ENCODE data around the gene PEX7.
"Not testable (repeated sequence)": the region's sequence is repeated elsewhere in the genome, so short reads cannot be mapped to it uniquely, and the experiment has no call there.

Gene PEX7

DNA sequence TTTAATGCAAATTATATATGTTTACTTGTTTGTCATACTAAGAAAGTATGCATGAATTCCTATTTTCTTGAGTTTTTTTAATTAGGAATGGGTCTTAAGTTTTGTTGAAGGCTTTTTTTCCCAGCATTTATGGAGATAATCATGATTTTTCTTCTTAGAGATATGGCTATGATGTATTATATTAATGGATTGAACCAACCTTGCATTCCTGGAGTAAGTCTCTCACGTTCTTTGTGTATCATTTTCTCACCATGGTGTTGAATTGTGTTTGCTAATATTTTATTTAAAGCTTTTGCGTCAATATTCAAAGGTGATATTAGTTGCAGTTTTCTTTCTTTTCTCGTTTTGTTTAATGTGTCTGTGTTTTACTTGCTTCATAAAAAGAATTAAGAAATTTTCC lies 51.4 kb downstream of the PEX7 start:
- Histone ChIP-seq H3K23ac (ENCODE audit: low read length) (no peak overlapping the region), H2BK120ac (ENCODE audit: low read depth, low read length) (no peak overlapping the region), H3K27ac (ENCODE audit: low read depth, low read length) (no peak overlapping the region), H4K8ac (ENCODE audit: low read depth, low read length) (no peak overlapping the region), H3K4me3 (ENCODE audit: low read length) (no peak overlapping the region), H3K4me2 (ENCODE audit: low read length) (no peak overlapping the region), H3K36me3 (ENCODE audit: control insufficient read depth, insufficient read depth, low read length) (no peaks in the 10 kb centered on the region), H4K5ac (ENCODE audit: low read length) (no peak overlapping the region), H2AK5ac (ENCODE audit: low read length) (no peak overlapping the region), H3K79me1 (ENCODE audit: low read length) (no peaks in the 10 kb centered on the region), H3K4ac (ENCODE audit: low read depth, low read length) (no peak overlapping the region), H3K18ac (ENCODE audit: low read length) (no peak overlapping the region), H3K79me2 (ENCODE audit: control insufficient read depth, insufficient read depth, low read length) (no peaks in the 10 kb centered on the region), H3K27me3 (ENCODE audit: insufficient read depth, low read length, poor library complexity) (no peaks in the 10 kb centered on the region), H3K9ac (ENCODE audit: low read length) (no peak overlapping the region), H3K4me1 (ENCODE audit: control insufficient read depth, low read depth, low read length) (no peaks in the 10 kb centered on the region), H2BK5ac (ENCODE audit: low read length) (no peak overlapping the region), H2BK15ac (replicated peaks; ENCODE audit: low read depth) (no peak overlapping the region), H3K56ac (ENCODE audit: low read length) (no peak overlapping the region)
- no CpG with 5 or more reads among the region's 3 CpGs for WGBS (ENCODE audit: extremely low coverage, insufficient coverage, low lambda C conversion rate)
- peak; percentile 14 for DNase-seq

GRCh38 chr6:136876469-136876868 lies 54.1 kb downstream of the PEX7 start:
- H4K5ac ChIP-seq (ENCODE audit: low read length); H3K79me1 ChIP-seq (ENCODE audit: low read length); H2AK5ac ChIP-seq (ENCODE audit: low read length); H2BK5ac ChIP-seq (ENCODE audit: low read length); H3K27me3 ChIP-seq (ENCODE audit: insufficient read depth, low read length, poor library complexity); H3K4me1 ChIP-seq (ENCODE audit: control insufficient read depth, low read depth, low read length); H3K4me2 ChIP-seq (ENCODE audit: low read length); H3K79me2 ChIP-seq (ENCODE audit: control insufficient read depth, insufficient read depth, low read length); H3K56ac ChIP-seq (ENCODE audit: low read length); H3K4me3 ChIP-seq (ENCODE audit: low read length); H2BK120ac ChIP-seq (ENCODE audit: low read depth, low read length); H3K4ac ChIP-seq (ENCODE audit: low read depth, low read length); H2BK15ac ChIP-seq (replicated peaks; ENCODE audit: low read depth); H3K9ac ChIP-seq (ENCODE audit: low read length); H3K36me3 ChIP-seq (ENCODE audit: control insufficient read depth, insufficient read depth, low read length); H3K23ac ChIP-seq (ENCODE audit: low read length); H4K8ac ChIP-seq (ENCODE audit: low read depth, low read length); DNase-seq; H3K27ac ChIP-seq (ENCODE audit: low read depth, low read length); H3K18ac ChIP-seq (ENCODE audit: low read length): not testable (repeated sequence)
- no CpG with 5 or more reads among the region's 4 CpGs for WGBS (ENCODE audit: extremely low coverage, insufficient coverage, low lambda C conversion rate)

DNA sequence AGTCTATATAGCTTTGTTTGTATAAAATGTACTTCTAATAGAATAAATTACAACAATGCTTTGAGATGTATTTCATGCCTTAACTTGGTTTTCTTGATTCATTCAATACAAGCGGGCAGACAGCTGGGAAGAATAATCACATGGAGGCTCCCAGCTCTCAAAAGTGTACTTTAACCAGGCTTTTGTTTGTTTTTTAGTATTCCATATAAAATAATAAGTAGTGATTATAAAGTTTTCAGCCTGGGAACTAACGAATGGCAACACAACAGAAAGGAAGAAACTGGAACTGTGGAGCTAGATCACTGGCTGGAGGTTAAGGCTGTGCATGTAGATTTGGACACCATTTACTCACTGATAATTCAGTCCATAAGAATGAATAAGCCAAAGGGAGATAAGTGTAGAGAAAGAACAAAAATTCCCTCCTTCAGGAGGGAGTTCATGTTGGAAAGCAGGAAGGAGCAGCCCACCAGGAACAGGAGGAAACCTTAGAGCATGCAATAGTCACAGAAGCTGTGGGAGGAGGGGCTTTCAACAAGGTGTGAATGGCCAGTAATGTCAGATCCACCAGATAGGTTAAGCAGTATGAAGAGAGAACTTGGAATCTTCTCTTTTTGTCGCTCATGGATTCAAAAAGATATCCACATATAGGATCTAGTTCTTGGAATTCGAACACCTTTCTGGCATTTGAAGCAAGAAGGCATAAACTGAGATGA lies 58.5 kb downstream of the PEX7 start:
- H3K4me3 ChIP-seq (ENCODE audit: low read length), result no peak overlapping the region
- no peak overlapping the region for H2BK5ac ChIP-seq (ENCODE audit: low read length)
- H3K56ac ChIP-seq (ENCODE audit: low read length), result no peak overlapping the region

GRCh38 chr6:136886091-136886490 lies 63.7 kb downstream of the PEX7 start:
- H3K9ac ChIP-seq (ENCODE audit: low read length), result no peak overlapping the region
- H3K79me2 ChIP-seq (ENCODE audit: control insufficient read depth, insufficient read depth, low read length), result no peaks in the 10 kb centered on the region
- DNase-seq, result no peak
- no peak overlapping the region for H3K4me2 ChIP-seq (ENCODE audit: low read length)
- no peak overlapping the region for H2BK120ac ChIP-seq (ENCODE audit: low read depth, low read length)
- no peak overlapping the region for H3K23ac ChIP-seq (ENCODE audit: low read length)
- no peaks in the 10 kb centered on the region for H3K79me1 ChIP-seq (ENCODE audit: low read length)
- H3K4me1 ChIP-seq (ENCODE audit: control insufficient read depth, low read depth, low read length), result peaks cover 2% of the 10 kb centered on the region
- H3K18ac ChIP-seq (ENCODE audit: low read length), result no peak overlapping the region
- no peak overlapping the region for H3K4me3 ChIP-seq (ENCODE audit: low read length)
- H4K8ac ChIP-seq (ENCODE audit: low read depth, low read length), result no peak overlapping the region
- no peak overlapping the region for H3K56ac ChIP-seq (ENCODE audit: low read length)
- no peaks in the 10 kb centered on the region for H3K36me3 ChIP-seq (ENCODE audit: control insufficient read depth, insufficient read depth, low read length)
- WGBS (ENCODE audit: extremely low coverage, insufficient coverage, low lambda C conversion rate), result no CpG with 5 or more reads among the region's 3 CpGs
- H3K4ac ChIP-seq (ENCODE audit: low read depth, low read length), result no peak overlapping the region
- no peak overlapping the region for H2BK5ac ChIP-seq (ENCODE audit: low read length)
- H3K27me3 ChIP-seq (ENCODE audit: insufficient read depth, low read length, poor library complexity), result no peaks in the 10 kb centered on the region
- H3K27ac ChIP-seq (ENCODE audit: low read depth, low read length), result no peak overlapping the region
- H2BK15ac ChIP-seq (replicated peaks; ENCODE audit: low read depth), result no peak overlapping the region
- H2AK5ac ChIP-seq (ENCODE audit: low read length), result no peak overlapping the region
- no peak overlapping the region for H4K5ac ChIP-seq (ENCODE audit: low read length)

More for the DNA sequence above, 58.5 kb downstream of the PEX7 start:
- WGBS (ENCODE audit: extremely low coverage, insufficient coverage, low lambda C conversion rate), result no CpG with 5 or more reads among the region's 4 CpGs
- no peak overlapping the region for H3K23ac ChIP-seq (ENCODE audit: low read length)
- H3K79me2 ChIP-seq (ENCODE audit: control insufficient read depth, insufficient read depth, low read length), result no peaks in the 10 kb centered on the region
- H3K4ac ChIP-seq (ENCODE audit: low read depth, low read length), result no peak overlapping the region
- DNase-seq, result peak; percentile 80
- peak overlapping the region; percentile 17 for H3K27ac ChIP-seq (ENCODE audit: low read depth, low read length)
- H3K4me2 ChIP-seq (ENCODE audit: low read length), result no peak overlapping the region
- H2AK5ac ChIP-seq (ENCODE audit: low read length), result no peak overlapping the region
- H3K18ac ChIP-seq (ENCODE audit: low read length), result no peak overlapping the region
- H3K27me3 ChIP-seq (ENCODE audit: insufficient read depth, low read length, poor library complexity), result no peaks in the 10 kb centered on the region
- peak overlapping the region; percentile 39 for H4K8ac ChIP-seq (ENCODE audit: low read depth, low read length)
- H3K79me1 ChIP-seq (ENCODE audit: low read length), result no peaks in the 10 kb centered on the region
- no peak overlapping the region for H2BK15ac ChIP-seq (replicated peaks; ENCODE audit: low read depth)
- H3K4me1 ChIP-seq (ENCODE audit: control insufficient read depth, low read depth, low read length), result peaks cover 6% of the 10 kb centered on the region
- no peak overlapping the region for H4K5ac ChIP-seq (ENCODE audit: low read length)
- no peak overlapping the region for H2BK120ac ChIP-seq (ENCODE audit: low read depth, low read length)
- no peak overlapping the region for H3K9ac ChIP-seq (ENCODE audit: low read length)
- no peaks in the 10 kb centered on the region for H3K36me3 ChIP-seq (ENCODE audit: control insufficient read depth, insufficient read depth, low read length)

- H3K18ac ChIP-seq (ENCODE audit: low read length), result no peak overlapping the region
- H3K4me2 ChIP-seq (ENCODE audit: low read length), result no peak overlapping the region
- no peak overlapping the region for H3K56ac ChIP-seq (ENCODE audit: low read length)
- no CpG with 5 or more reads among the region's 1 CpG for WGBS (ENCODE audit: extremely low coverage, insufficient coverage, low lambda C conversion rate)
- no peak overlapping the region for H3K4me3 ChIP-seq (ENCODE audit: low read length)
- H3K79me2 ChIP-seq (ENCODE audit: control insufficient read depth, insufficient read depth, low read length), result no peaks in the 10 kb centered on the region
- no peak overlapping the region for H3K9ac ChIP-seq (ENCODE audit: low read length)
- no peaks in the 10 kb centered on the region for H3K27me3 ChIP-seq (ENCODE audit: insufficient read depth, low read length, poor library complexity)
- H2BK5ac ChIP-seq (ENCODE audit: low read length), result no peak overlapping the region
- H3K79me1 ChIP-seq (ENCODE audit: low read length), result no peaks in the 10 kb centered on the region
- no peak overlapping the region for H2AK5ac ChIP-seq (ENCODE audit: low read length)
- no peak overlapping the region for H4K5ac ChIP-seq (ENCODE audit: low read length)
- H4K8ac ChIP-seq (ENCODE audit: low read depth, low read length), result no peak overlapping the region
- DNase-seq, result peak; percentile 31
- H2BK120ac ChIP-seq (ENCODE audit: low read depth, low read length), result no peak overlapping the region
- no peak overlapping the region for H3K23ac ChIP-seq (ENCODE audit: low read length)
- H3K27ac ChIP-seq (ENCODE audit: low read depth, low read length), result no peak overlapping the region
- no peaks in the 10 kb centered on the region for H3K4me1 ChIP-seq (ENCODE audit: control insufficient read depth, low read depth, low read length)
- H3K36me3 ChIP-seq (ENCODE audit: control insufficient read depth, insufficient read depth, low read length), result no peaks in the 10 kb centered on the region
- no peak overlapping the region for H2BK15ac ChIP-seq (replicated peaks; ENCODE audit: low read depth)
- no peak overlapping the region for H3K4ac ChIP-seq (ENCODE audit: low read depth, low read length)
These were observed 65.6 kb downstream of the PEX7 start for GRCh38 chr6:136887953-136888352.

All from mesendoderm (in vitro differentiated cells).